ENCODE data around the gene NHEJ1.

Gene NHEJ1

DNA sequence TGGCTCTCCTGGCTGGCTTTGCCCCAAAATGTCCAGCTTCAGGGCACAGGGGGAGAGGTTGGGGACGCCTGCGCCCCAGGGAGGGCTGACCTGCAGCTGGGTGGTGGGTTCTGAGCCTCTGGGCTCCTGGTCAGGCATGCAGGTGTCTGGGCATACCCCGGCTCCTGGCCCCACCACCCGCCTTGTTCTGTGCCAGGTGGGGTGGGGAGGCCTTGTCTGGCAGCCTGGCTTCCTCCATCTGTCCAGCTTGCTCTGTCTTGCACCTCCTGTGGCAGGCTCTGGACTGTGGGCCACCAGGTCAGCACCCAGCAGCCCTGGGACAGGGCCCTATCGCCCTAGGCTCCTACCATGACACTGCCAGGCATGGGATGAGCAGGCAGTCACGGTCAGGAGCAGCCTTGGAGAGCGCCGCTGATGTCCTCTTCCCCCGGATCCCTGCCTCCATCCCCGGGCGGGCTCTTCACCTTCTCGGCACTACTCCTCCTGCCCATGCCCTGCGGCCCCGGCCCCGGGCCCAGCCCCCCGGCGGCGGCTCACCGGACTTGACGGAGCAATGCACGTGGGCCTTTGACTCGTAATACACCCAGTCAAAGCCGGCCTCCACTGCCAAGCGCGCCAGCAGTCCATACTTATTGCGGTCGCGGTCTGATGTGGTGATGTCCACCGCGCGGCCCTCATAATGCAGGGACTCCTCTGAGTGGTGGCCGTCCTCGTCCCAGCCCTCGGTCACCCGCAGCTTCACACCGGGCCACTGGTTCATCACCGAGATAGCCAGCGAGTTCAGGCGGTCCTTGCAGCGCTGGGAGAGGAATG is 103.5 kb downstream of the NHEJ1 start:
- DNase-seq: no peak

DNA sequence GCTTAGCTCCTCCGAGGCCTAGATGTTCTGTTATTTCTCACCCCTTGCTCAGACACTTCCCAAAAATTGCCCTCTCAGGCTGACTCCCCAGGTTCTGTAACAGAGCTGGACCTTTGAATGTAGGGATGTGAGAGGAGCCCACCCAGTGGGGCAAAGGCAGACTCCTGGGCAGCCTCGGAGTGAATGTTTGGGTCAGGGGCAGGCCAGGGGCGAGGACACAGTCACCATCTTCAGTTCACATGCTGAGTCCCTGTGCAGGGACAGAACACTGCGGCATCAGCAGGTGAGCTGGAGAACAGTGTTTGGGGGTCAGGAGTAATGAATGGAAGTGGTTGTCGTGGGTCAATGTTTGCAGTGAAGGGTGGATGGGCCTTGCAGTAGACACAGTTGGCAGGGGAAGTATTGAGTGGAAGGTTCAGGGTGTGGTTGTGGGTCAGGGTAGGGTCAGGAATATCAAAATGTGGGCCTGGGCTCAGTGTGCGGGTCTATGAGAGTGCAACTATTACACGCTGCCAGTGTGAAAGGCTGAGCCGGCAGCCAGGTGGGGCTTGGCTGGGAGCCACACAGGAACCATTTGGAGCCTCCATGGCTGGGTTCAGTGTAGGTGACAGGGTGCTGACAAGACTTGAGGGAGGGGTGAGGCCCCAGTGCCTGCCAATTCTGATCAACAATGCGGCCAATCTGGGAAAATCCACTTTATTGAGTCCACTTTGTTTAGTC is 104.3 kb downstream of the NHEJ1 start:
- DNase-seq: no peak

DNA sequence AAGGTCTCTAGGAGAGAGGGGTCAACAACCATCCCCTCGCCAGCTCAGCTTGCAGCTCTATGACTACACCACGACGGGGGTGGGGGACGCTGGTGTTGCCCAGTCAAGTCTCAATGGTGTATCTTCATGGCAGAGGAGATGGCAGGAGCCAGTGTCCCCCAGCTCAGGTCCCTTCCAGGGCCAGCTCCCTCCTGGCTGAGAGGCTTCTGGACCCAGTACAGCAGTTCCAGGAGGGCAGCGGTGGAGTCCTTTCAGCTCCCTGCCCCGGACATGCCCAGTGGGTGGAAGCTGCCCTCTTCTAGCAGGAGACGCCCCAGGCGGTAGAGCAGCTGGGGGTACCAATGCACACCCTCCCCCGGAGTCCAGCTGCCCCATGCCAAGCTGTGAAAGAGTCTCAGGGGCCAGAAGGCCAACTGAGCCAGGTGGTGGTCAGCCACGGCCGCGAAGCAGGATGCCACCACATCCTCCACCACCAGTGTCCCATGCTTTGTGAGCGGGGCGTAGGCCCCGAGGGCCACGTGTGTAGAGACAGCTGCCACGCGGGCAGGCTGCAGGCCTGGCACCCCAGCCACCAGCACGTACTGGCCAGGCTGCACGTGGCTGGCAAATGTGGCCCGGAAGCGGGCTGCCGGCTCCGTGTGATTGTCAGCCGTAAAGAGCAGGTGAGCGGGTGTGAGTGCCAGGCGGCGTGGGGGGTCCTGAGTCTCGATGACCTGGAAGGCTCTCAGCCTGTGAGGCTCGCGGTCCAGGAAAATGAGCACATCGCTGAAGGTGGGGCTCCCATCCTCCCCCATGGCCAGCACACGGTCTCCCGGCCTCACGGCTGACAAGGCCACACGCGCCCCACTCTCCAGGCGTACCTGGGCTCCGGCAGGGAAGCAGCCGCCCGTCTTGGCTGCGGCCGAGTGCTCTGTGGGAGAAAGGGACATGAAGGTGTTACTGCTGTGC is 105.4 kb downstream of the NHEJ1 start:
- DNase-seq: no peak

DNA sequence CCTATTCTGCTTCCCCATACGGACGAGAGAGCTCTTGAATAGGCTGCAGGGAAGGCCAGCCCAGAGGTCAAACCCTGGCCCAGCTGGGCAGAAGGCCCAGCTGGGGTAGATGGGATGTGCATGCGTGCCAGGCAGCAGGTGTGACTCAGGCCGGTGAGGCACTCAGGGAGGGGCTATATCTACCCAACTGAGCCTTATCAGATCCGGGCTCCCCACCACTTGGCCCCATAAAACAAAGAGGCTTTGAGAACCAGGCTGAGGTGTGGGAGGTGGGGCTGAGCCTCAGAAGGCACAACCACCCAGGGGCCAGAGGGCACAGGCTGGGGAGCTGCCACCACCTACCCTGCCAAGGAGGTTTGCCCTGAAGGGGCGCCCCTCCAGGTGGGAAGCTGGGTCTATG is 111.3 kb downstream of the NHEJ1 start:
- no peak for DNase-seq

DNA sequence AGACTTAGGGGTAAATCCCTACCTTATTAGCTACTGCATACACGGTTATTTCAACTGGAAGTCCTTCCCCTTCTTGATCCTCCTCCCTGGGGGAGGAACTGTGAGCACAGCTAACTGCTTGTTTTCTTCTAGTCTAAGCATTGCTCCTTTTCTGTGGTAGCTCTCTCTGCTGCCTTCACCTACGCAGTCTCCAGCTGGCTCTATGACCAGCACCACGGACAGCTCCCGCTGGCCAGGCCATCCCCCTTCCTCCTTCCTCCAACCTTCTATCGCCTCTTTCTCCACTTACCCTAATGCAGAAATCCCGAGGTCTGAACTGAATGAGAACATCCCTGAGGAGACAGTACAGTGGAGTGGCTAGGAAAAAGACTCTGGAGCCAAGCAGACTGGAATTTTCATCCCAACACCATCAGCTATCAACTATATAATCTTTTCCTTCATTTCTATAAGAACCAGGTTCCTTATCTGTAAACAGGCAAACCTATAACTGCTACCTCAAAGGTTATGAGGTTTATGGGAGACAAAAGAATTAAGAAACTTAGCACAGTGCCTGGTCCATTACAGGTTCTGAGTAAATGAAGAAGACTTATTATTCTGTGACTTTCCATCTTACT is 114.6 kb downstream of the NHEJ1 start:
- peak; percentile 33 for DNase-seq

DNA sequence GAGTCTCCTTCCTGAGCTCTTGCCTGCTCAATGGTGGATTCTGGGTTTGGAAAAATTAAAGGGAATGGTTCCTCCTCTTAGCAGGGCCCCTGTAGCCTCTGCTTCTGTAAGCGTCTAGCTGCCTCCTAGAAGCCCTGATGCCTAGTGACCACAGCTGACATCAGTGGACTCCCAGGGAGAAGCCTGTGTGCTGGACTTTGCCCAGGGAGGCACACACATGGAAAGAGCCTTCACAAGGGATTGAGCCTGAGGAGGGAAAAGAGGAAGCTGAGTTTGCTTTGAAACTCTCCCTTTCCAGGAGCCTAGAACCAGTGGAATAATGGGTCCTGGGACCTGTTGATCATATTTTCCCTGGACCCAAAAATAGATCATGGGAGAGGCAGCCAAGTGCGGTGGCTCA is 117.9 kb downstream of the NHEJ1 start:
- DNase-seq: no peak

DNA sequence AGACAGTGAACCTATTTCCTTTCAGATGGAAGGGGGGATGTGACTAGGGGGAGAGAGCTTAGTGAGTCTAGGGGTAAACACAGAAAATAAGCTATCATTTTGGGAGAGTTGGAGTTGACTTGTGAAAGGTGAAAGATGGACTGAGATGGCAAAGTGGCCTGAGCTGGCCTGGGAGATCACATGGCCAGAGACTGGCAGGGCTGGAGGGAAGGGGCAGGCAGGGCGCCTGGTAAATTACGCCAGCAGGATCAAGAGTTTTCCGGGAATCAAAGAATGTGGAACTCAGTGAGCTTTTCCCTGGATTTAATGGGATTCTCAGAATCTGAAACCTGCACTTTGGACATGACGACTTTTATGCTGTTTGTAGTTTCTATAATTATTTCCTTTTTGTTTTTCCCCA is 118.5 kb downstream of the NHEJ1 start:
- DNase-seq: no peak

DNA sequence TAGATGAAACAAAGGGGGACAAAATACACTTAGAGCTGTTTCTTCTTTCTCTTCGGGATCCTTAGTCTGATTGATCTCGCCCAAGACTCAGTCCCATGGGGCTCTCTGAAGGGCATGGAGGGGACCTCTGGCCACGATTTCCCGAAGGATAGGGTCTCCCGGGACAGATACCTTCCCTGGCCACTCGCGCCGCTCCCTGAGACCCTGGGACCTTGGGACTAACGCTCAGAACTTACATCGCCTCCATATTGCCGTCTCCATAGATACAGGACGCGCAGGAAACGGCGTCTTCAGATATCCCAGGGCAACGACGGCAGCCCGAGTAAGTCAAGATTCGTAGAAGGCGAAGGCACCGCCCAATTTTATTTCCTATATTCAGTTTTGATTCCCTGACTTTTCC is 119.4 kb downstream of the NHEJ1 start, which contains the start of gene CFAP65:
CFAP65 (minus strand) TSS at position 265 of the 400 bp plus-strand sequence. CDS start 2,468 bp downstream, outside the sequence.
- DNase-seq: peak; percentile 57

DNA sequence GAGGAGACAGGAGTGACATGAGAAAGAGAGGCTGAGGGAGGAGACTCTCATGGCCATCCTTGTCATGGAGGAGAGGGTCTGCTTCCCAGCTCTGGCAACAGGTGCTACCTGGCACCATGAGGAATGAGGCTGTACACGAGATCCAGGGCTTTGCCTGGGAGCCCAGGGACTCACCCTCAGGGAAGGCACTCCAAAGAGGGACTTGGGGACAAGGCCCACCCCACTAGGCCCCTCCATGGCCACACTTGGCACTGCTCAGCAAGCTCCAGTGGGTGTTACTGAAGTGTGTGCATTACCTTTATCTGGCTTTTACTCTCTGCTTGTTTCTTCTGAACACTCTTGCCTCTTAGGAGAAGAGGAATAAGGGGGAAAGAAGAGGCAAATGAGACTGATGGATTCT is 122.0 kb downstream of the NHEJ1 start:
- DNase-seq: no peak

DNA sequence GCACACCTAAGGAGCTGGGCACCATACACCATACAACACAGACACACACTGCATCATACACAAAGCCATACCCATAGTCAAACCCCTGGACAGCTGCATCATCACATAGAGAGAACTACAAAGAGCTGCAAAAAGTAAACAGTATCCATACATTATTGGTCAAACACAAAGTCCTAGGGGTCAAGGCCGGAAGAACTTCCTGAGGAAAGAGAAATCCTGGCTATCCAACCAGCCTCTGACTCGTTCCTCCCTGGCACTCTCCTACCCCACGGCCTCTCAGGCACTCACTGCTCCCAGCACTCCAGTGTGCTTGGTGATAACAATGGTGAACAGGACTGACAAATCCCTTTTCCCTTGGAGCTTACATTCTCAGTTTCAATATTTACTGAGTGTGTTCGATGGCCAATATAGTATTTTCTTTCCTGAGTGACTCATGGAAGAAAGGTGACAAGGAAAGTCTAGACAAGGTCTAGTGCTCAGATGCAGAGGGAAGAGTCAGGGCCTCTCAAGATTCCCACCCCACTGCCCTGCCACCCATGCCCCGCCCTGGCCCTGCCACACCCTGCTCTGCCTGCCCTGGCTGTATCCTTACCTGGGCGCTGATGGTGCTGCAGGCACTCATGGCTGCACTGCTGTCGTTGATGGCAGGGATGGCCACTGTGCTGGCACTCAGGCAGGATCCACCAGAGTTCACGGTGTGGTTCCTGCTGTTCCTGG is 122.7 kb downstream of the NHEJ1 start:
- DNase-seq: no peak

DNA sequence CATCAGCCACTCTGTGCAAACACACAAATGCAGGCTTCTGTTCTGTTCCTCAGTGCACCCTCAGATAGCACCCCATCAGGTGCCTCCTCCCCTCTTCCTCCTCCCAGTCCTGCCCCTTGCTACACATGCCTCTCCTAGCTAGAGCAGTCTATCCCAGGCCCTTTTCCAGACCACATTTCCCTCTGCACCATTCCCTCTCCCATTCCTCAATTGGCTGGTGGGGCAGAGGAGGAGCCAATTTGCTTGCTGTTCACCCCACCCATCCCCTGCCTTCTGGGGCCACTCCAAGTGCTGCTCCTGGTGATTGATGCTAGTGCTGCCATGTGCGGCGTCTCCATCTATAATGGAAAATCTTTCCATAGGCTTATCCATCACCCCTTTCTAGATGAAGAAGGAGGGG is 124.7 kb downstream of the NHEJ1 start:
- DNase-seq: no peak

DNA sequence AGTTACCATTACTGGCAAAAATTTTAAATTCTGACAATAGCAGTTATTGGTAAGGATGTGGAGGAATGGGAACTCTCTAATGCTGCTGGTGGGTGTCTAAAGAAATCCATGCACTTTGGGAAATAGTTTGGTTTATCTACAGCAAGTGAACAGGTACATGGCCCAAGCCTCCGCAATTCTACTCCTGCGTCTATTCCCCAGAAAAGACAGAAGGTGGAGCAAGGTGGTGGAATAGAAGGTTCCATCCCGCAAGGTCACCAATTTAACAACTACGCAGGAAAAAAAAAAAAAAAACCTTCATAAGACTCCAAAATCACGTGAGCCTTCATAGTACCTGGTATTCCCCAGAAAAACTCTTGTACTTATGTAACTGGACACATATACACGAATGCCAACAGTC is 125.8 kb downstream of the NHEJ1 start:
- DNase-seq: no peak

DNA sequence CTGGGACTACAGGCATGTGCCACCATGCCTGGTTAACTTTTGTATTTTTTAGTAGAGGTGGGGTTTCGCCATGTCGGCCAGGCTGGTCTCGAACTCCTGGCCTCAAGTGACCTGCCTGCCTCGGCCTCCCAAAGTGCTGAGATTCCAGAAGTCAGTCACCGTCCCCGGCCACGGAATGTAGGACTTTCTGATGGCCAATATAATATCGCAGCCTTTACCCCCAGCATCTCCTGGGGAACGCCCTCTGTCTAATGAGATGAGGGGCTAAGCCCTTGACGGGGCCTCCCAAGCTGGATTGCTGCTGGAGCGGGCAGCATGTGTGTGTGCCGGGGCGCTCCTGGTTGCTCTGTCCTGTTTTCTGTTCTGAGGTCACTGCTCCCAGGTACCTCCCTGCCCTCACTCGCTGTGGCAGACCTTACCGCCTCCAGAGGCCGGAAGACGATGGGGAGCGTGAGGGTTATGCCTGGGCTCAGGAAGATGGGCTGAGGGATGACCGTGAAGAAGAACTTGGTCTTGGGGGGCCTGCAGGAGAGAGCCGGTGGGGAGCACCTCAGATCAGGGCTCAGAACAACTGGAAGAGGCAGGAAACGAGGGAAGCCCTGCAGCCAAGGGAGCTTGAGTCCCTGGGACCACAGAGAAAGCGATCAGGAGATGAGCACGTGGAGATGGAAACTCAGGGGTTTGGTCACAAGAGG is 128.4 kb downstream of the NHEJ1 start:
- DNase-seq: no peak

DNA sequence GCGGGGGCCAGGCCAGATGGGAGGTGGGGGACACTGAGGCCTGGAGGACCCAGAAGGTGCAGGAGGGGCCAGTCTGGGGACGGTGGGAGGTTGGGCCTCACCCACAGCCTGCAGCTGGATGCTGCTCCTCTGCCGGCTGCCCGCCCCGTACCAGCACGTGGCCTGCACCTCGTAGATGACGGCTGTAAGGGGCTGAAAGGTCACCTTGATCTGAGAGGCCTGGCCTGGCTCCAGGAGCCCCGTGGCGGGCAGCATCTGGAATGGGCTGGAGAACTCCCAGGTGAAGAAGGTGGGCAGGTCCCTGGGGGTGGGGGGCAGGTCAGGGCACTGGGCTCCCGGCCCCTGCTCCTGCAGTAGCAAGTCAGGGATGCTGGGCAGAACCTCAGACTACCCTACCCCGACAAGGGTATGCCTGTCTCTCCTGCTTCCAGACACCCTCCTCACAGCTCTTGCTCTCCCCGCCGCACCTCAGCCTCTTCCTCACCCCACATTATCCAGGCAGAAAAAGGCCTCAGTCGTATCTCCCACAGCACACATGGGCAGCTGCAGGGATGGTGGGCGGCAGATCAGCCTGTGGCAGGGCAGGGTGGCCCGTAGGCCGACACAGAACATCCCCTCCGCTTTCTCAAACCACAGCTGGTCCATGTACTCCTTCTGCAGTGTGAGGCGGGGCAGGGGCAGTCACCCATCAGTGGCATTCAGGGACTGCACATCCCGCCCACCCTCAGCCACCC is 129.4 kb downstream of the NHEJ1 start:
- DNase-seq: no peak

DNA sequence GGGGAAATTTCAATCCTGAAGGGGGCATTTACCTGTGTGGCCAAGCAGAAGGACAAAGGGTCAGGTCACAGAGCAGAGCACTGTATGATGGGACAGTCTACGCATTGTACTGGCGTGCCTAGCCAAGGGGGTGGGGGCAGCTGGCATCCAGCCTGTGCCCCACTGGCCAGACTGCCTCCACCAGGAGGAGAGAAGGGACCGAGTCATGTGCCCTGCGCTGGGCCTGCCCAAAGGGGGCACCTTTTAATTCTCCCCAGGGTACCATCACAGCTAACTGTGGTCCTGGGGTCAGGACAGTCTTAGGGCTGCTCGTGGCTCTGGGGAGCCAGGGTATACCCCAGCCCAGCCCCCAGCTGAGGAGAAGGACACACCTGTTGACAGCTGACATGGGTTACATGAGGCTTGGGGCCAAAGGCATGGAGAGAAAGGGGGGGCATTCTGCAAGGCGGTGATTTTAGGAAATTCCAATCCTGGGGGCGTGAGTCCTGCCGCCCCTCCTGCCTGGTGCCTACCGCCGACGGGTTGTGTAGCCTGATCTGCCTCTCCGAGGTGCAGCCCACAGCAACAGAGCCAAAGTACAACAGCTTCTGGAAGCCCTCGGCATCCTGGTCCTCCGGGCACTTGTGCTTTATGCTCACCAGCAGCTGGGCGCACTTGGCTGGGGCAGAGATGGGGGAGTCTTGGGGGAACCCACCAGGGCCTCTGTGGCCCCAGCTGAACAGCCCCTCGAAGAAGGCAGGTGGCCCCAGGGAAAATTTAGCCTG is 130.3 kb downstream of the NHEJ1 start:
- no peak for DNase-seq

DNA sequence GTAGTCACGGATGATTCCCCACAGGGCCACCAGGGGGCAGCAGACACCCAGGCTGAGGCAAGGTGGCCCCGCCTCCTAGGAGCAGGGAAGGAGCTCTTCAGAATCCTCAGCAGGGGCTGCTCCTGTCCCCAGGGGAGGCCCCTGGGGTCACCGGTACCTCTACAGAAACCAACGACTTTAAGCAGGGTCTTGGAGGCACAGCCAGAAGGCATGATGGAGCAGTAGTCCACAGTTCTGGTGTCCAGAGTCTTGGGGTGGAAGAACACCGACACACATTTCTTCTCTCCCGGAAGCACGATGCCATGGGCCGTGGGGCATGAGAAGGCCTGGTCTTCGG is 130.8 kb downstream of the NHEJ1 start:
- DNase-seq: peak; percentile 65

DNA sequence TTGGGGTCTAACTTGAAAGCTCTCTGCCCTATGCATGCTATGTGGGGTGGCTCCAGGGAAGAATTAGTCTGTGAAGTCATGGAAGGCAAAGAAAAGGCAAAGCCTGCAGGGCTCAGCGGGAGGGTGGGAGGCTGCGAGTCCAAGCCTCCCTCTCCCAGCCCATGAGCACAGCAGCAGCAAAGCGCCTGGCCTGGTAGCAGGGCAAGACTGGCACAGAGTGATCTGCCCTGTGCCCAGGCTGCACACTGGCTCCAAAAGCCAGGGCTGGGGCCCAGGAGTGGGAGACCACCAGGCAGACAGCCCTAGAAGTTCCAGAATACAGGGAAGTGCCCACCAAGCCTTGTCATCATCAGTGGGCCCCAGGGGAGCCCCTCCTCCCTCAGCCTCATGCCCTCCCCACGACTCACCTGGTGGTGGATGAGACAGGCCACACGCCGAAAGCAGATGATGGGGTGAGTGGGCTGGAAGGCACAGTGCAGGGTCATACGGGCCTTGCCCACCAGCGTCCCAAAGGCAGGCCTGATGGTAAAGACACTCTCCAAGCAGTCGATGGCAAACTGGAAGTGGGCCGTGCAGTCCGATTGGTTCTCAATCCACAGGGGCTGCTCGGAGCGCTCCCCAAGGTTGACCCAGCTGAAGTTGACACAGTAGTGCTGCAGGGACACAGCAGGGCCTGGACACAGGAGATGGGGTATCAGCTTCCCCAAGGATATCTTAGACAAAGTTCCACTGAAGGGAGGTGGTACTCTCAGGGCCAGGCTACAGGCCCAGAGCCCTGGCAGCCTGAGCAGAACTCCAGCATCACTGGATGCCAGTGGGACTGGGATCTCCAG is 131.4 kb downstream of the NHEJ1 start:
- DNase-seq: no peak

DNA sequence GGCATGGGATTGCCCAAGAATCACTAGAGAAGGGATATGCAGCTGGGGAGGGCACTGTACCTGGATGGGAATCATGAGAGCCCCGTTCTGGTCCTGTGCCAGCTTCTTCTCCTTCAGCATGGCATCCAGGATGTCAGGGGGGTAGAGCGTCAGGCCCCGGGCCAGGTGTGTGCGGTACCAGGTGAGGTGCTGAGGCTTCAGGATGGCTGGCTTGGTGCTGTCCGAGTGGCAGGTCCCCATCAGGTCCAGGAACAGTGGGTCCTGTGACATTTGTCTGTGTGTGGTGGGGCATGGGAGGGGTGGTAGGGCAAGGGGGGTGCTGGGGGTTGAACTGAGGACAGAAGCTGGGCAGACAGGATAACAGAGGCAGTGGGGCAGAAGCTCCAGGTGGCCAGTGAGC is 132.5 kb downstream of the NHEJ1 start:
- DNase-seq: no peak

Measured in fibroblast of skin of back (primary cell).